SIG-M5 (cell line): ENCODE results near the gene MEF2D.

ENCODE experiments used
- DNase-seq: peaks from one replicate; lab custom pipeline; 2025; lab: John Stamatoyannopoulos, UW

Gene MEF2D

GRCh38 chr1:156425943-156426342 is 74.6 kb downstream of the MEF2D start:
- DNase-seq = no peak

- no peak for DNase-seq
These were observed 75.7 kb downstream of the MEF2D start for GRCh38 chr1:156424806-156425432.

DNA sequence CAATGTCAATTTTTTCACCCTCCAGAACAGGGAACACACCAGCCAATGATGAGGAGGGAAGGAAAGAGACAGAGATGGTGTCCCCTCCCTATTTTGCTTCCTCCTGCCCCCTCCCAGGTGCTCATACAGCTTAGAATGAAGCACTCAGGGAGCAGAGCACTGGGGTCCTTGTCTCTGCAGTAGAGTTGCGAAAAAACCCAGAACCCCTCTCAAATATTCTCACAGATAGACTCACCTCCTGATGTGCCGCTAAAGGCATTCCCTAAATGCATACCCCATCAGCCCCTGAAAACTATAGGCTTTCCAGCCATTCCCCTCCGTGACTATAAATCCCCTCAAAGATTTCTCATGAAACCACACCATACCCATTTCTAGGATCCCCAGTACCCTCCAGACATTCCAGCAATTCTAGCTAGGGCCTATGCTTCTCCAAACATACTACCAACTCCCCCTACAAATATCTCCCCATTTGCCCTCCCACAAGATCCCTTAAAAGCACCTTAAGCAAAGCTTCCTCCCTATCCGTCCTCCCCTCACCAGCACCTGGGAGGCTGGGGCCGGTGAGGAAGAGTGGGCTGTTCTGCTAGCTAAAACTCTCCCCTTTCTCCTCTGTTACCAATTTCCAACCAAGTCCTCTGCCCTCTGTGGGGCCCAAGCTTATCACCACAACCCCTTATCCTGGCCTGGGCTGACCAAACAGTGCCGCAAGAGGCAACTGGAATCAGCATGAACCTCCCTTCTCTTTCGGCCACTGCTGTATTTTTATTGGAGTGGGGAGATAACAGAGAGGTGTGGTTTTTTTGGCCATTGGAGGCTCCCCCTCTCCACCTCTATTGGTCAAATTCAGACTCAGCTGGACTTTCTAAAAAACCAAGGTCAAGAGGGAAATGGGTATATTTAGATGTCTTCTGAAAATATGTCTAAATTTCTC is 76.9 kb downstream of the MEF2D start:
- DNase-seq = no peak

DNA sequence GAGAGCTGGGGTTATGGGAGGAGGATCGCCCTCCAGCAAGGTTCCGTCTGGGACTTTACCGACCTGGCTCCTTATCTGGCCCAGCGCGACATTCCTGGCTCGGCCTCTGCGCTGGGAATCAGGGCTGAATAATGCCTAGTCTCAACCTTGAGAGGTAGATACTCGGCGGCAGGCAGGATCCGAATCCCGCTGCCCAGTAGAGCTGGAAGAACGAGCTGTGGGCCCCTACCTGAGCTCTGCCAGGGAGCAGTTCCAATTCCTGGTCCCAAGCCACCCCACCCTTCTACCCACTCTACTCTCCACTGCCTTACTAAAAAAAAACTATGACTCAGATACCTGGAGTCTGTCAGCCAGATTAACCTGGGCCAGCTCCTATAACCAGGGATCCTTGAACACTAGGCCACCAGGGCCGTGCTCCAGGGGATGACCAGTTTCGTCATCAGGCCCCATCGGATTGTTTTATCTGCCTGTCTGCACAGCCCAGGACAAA is 77.9 kb downstream of the MEF2D start:
- no peak for DNase-seq

GRCh38 chr1:156421939-156422601 is 78.5 kb downstream of the MEF2D start:
- no peak for DNase-seq

DNA sequence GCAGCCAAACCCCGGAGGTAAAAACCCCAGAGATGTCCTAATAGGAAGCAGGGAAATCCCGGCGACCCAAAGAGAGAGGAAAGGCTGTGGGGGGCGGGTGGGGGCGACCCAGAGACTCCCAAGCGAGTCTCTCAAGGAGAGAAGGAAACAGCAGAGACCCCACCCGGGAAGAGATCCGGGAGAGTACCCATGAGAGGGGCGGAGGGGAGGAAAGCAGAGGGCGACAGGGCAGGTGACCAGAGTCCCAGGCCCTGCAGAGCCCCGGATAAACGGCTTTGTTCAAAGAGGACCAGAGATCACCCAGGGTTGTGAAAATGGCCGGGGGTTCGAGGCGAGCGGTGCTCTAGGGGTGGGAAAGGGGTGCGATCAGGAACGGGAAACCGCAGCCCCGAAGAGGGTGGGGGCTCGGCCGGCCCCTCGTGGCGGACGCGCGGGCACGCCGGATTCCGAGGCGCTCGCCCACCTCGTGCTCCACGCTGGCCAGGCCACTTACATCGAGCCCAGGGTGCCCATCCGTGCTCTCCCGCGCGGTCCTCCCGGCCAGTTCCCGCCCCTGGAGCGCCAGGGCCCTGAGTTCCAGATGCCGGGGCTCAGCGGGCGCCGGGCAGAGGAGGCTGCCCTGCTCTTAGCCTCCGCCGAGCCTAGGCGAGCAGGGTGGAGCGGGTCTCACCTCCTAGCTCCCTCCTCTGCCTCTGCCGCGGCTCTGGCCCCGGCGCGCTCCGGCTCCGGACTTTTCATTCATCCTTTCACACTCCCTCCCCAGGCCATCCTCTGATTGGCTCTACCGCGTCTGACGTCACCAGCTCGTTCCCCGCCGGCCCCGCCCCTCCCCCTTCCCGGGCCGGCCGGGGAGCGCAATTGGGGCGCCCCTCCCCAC is 79.3 kb downstream of the MEF2D start:
- no peak for DNase-seq

GRCh38 chr1:156420205-156421061 is 80.1 kb downstream of the MEF2D start:
- no peak for DNase-seq

GRCh38 chr1:156419854-156420204 is 80.7 kb downstream of the MEF2D start:
- DNase-seq = no peak

GRCh38 chr1:156418416-156419070 is 82.0 kb downstream of the MEF2D start:
- no peak for DNase-seq

GRCh38 chr1:156417401-156418020 is 83.1 kb downstream of the MEF2D start:
- no peak for DNase-seq

DNA sequence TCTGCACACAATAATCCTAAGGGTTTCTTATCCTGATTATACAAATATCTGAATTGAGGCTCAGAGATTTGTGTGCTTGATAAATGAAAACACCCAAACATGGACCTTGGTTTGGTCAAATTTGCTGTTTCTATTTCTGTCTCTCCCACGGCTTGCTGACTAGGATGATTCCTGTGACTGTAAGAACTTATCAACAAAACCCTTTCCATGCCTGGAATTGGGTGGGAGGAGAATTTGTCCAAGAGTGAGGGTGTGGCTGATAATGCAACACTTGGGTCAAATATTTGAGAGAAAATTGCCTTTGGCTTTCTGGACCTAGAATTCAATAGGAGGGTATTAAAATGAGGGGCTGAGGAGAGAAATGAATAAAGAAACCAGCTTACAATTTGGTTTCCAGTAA is 83.6 kb downstream of the MEF2D start:
- DNase-seq = no peak

DNA sequence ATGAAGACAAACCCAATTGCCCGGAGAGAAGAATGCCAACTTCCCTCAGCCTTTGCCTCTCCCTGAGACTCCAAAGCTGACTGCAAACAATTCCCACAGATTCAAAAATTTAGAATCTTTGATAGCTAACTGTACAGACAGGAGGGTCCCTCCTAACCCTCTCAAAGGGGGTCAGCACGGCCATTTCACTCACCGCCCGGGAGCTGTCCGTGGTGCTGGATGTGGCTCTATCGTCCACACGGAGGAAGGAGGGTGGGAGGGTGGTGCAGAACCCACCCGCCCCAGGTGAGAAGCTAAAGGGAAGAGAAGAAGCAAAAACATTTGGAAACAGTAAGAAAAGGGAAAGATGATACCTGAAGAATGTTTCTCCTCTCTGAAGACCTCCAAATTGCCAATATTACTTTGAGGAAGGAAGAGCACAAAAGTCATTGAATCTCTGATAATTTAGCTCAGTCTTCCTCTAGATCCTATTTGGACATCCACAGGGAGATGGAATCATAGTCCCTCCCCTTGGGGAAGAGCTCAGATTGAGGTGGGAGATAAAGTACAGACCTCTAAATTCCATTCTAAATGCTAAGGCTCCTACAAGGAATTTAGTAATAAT is 86.0 kb downstream of the MEF2D start:
- no peak for DNase-seq
